MM.1S (cell line): Measurements from ENCODE around the gene PTPRN2.

ENCODE experiments used
- EZH2 ChIP-seq: fragments of 300-600 bp; sonication (generic); optimal IDR thresholded peaks from 2 replicates; pipeline ENCODE3; 2017; ENCODE audit warnings: low read depth, mild to moderate bottlenecking, antibody characterized with exemption, low read length, mixed read lengths
- EZH2phosphoT487 ChIP-seq: fragments of 300-600 bp; sonication (generic); IDR thresholded peaks from 2 replicates; pipeline ENCODE4 v1.6.1; 2018; ENCODE audit warnings: antibody characterized with exemption, low read length
- TF ChIP-seq, protein P1 (sequence below): fragments of 300-600 bp; sonication (generic); IDR thresholded peaks from 2 replicates; pipeline ENCODE4 v1.5.1; 2016; ENCODE audit warnings: antibody characterized with exemption, low read length, mixed read lengths

DNA sequence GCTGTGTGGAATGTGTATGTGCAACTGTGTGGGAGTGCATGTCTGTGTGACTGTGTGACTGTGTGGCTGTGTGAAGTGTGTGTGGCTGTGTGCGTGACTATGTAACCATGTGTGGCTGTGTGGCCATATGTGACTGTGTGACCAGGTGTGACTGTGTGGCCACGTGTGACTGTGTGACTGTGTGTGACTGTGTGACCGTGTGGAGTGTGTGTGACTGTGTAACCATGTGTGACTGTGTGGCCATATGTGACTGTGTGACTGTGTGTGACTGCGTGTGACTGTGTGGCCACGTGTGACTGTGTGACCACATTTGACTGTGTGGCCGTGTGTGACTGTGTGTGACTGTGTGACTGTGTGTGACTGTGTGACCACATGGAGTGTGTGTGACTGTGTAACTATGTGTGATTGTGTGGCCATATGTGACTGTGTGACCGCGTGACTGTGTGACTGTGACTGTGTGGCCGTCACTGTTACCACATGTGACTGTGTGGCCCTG is 747.9 kb downstream of the PTPRN2 start:
- TF ChIP-seq, protein P1, sequence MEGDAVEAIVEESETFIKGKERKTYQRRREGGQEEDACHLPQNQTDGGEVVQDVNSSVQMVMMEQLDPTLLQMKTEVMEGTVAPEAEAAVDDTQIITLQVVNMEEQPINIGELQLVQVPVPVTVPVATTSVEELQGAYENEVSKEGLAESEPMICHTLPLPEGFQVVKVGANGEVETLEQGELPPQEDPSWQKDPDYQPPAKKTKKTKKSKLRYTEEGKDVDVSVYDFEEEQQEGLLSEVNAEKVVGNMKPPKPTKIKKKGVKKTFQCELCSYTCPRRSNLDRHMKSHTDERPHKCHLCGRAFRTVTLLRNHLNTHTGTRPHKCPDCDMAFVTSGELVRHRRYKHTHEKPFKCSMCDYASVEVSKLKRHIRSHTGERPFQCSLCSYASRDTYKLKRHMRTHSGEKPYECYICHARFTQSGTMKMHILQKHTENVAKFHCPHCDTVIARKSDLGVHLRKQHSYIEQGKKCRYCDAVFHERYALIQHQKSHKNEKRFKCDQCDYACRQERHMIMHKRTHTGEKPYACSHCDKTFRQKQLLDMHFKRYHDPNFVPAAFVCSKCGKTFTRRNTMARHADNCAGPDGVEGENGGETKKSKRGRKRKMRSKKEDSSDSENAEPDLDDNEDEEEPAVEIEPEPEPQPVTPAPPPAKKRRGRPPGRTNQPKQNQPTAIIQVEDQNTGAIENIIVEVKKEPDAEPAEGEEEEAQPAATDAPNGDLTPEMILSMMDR: no peak
- TF ChIP-seq EZH2phosphoT487: no peak
- no peak for TF ChIP-seq EZH2
